Activated CD4-positive, alpha-beta T cell treated with anti-CD3 and anti-CD28 coated beads, Interleukin-2, Interleukin-6, amounts not matched to agents 100 ng/mL and 50 ng/mL, durations not matched to agents 16 hours and 8 hours (primary cell): ENCODE results near the gene GATD1.
A peak's percentile ranks its signal among the peaks of the same experiment; 100 is the strongest.
"Not testable (repeated sequence)": the region's sequence is repeated elsewhere in the genome, so short reads cannot be mapped to it uniquely, and the experiment has no call there.

Source experiments
- DNase-seq: peaks from one replicate; pipeline ENCODE4 v3.0.0-alpha.2; 2020

Gene GATD1

DNA sequence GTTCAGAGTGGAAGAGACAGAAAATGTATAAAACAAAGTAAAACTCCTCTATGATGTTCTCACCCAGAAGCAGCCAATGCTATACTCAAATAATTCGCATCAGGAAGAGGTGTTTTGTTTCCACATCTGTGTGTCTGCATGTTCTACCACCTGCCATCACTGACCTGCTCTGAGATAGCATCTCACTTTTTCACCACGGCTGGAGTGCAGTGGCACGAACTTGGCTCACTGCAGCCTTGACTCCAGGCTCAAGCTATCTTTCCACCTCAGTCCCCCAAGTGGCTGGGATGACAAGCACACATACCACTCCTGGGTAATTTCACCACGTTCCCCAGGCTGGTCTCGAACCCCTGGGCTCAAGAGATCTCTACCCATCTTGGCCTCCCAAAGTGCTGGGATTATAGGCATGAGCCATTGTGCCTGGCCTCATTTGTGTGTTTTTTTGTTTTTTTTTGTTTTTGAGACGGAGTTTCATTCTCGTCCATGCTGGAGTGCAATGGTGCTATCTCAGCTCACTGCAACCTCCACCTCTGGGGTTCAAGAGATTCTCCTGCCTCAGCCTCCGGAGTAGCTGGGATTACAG lies 15.7 kb downstream of the GATD1 start:
- no peak for DNase-seq

DNA sequence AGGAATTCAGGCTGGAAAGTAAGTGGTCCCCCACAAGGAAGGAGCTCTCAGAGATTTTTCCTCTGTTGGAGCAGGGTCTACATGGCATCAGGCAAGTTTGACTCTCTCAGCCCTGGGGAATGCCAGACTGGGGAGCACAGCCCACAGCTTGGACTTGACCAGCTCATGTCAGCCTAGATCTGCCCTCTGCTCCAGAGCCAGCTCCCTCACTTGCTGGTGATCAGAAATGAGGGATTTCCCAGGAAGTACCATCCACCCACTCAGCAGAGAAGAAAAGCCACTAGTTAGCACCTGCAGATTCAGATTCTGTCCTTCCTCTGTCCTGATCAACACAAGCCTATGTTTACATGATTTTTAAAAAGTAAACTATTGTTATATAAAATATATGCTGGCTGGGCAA lies 17.1 kb downstream of the GATD1 start:
- DNase-seq, result no peak

DNA sequence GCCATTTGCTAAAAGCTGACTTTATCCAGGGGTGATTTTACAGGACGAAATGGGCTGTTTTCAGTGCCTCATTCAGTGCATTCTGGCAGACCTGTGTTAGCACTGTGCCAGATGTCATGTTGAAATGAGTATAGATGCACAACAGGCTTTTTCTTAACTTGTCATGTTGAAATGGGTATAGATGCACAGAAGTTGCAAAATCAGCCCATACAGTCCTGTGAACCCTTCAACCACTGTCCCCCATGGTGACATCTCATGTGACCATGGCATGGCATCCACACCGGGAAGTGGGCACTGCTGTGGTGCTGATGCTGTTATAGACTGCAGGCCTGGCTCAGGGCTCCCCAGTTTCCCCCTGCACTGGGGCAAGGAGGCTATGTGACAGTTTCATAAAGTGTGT lies 27.6 kb downstream of the GATD1 start:
- DNase-seq, result no peak

DNA sequence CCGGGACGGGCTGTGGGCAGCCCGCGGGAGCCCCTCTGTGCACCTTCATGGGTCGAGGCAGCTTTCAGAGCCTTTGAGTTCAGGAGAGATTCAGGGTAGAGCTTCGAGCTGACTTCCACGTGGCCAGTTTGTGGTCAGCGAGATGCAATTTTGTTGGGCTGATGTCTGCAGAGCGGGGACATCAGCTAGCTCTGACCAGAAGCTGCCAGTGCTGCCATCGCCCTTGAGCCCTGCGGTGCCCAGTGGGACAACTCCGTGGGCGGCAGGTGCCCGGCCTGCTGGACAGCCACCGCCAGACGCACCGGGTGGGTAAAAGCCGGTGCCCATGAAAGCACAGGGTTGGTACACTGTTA lies 29.3 kb downstream of the GATD1 start:
- DNase-seq, result no peak

DNA sequence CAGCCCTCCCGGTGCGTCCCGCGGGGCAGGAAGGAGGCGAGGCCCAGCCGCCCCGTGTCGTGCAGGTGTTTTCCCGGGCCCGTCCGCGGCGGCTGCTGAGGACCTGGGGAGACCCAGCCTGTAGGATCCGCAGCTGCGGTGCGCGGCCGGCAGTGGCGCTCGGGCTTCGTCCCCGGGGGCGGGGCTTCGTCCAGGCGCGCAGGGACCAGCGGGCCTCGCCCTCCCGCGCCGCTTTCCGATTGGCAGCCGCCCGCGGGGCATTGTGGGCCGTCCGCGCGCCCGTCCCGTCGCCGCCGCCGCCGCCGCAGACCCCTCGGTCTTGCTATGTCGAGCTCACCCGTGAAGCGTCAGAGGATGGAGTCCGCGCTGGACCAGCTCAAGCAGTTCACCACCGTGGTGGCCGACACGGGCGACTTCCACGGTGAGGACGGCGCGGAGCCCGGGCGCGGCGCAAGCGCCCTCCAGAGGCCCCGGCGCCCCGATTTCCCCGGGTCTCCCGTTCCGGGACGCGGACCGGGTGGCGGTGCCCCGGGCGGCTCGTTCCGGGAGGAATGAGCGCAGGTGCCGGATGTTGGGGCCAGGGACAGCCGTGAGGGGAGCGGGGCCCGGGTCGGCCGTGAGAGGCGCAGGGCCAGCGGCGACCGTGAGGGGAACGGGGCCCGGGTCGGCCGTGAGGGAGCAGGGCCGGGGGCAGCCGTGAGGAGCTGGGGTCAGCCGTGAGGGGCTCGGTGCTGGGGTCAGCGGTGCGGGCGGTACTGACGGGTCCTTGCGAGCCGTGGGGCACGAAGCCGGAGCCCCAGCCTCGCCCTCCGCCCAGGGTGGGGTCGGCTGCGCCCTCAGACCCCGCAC lies 29.9 kb downstream of the GATD1 start, which contains the start of gene TALDO1:
TALDO1 (plus strand) TSS at position 307 of the 849 bp plus-strand sequence; CDS start at position 325, 18 bp downstream.
- DNase-seq, result peak; percentile 95

DNA sequence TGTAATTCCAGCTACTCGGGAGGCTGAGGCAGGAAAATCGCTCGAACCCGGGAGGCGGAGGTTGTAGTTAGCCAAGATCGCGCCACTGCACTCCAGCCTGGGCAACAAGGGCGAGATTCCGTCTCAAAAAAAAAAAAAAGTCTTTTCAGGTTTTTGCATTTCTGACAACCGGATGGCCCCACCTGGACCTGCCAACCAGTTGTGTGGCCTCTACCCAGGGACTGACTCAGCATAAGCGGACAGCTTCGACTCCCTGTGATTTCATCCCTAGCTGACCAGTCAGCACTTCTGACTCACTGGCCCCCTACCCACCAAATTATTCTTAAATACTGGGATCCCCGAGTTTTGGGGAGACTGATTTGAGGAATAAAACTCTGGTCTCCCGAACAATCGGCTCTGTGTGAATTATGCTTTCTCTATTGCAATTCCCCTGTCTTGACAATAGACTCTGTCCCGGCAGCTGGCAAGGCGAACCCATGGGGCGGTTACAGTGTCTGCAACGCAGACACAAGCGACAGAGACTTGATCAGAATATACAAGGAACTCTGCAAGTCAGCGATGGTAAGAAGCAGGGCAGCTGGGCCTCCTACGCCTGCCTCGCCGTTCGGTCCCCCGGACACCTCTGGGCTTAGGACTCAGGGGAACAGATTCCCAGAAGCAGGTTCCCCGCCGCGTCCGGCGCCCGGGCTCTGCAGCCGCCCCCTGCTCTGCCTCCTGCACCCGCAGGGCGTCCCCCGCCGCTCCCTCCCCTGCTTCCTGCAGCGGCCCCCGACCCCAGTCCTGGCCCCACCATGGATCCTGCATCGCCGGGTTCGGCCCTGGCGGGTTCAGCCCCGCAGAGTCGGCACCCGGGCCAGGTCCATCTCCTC lies 30.8 kb downstream of the GATD1 start:
- DNase-seq, result peak; percentile 48

DNA sequence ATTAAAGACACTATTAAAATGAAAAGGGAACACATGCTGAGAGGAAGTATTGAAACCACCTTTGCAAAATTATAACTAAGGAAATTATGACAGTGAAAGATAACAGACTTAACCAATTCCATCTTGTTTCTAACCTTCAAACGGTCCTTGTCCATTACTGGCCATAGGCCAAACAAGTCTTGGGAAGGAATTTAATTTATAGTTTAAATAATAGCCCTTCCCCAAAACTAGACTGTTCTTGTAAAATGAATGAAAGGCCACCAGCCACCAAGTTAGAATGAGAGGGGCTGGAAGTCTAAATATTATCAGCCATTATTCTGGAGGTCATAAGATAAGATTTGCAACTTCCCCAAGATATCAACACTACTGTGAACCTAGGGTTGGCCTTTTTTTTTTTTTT lies 31.9 kb downstream of the GATD1 start:
- no peak for DNase-seq

DNA sequence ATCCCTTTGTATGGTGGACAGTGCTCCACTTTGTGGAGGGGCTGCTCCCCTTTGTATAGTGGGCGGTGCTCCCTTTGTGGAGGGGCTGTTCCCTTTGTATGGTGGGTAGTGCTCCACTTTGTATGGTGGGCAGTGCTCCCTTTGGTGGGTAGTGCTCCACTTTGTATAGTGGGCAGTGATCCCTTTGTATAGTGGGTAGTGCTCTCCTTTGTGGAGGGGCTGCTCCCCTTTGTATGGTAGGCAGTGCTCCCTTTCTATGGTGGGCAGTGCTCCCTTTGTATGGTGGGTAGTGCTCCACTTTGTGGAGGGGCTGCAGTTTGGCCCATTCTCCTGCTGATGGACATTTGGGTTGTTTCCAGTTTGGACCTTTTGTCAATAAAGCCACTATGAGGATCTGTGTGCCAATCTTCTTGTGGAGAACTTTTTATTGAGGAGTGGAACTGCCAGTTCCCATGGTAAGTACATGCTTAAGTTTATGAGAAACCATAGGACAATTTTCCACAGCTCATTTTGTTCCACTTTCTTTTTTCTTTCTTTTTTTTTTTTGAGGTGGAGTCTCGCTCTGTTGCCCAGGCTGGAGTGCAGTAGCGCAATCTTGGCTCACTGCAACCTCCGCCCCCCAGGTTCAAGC lies 34.6 kb downstream of the GATD1 start:
- DNase-seq, result no peak

DNA sequence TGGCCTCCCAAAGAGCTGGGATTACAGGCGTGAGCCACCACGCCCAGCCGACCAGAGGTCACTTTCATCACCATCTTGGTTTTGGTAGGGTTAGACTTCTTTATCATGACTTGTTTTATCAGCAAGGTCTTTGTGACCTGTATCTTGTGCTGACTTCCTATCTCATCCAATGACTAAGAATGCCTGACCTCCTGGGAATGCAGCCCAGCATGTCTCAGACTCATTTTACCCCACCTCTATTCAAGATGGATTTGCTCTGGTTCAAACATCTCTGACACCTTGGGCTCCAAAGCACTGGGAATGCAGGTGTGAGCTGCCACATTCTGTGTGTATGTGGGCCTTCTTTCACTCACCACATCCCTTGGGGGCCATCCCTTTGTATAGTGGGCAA lies 35.1 kb downstream of the GATD1 start:
- no peak for DNase-seq

DNA sequence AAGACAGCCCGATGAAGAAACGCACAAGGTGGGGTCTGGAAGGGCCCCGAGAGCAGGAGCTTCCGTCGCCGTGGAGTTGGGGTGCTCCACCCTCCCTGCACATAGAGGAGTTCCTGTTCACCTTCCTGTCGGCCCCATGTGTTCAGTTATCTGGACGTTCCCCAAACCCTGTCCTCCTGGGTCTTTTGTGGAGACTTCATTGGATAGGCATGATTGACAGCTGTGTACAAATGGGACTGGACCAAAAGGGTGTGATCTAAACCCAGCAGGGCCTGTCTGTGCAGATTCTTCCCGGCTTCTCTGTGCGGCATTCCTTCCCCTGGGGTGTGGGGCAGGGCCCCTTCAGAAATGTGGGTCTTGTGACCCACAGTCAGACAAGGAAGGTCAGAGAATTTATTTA lies 39.4 kb downstream of the GATD1 start:
- not testable (repeated sequence) for DNase-seq

DNA sequence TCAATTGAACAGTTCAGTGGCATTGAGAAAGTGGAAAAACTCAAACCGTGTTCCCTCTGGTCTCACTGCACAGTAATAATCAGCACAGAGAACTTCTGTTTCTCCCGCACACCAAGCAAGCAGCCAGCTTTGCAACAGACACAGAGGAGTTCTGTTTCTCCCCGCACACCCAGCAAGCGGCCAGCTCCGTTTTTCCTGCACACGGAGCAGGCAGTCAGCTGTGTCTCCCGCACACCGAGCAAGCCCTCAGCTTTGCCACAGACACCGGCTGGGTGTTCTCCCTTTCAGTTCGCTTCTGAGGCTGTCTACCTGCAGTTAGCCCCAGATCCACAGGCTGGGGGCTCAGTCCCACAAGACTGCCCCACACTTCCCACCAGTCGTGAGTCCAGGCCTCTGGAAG lies 39.9 kb downstream of the GATD1 start:
- DNase-seq, result no peak

DNA sequence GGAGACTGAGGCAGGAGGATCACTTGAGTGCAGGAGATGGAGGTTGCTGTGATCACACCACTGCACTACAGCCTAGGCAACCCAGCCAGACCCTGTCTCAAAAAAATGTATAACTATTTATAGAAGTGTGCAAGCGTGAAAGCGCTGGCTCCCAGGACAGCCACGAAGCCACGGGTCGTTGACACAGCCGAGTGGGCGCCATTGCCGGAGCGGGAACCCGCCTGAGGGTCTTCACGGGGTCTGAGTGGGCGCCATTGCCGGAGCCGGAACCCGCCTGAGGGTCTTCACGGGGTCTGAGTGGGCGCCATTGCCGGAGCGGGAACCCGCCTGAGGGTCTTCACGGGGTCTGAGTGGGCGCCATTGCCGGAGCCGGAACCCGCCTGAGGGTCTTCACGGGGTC lies 42.7 kb downstream of the GATD1 start:
- not testable (repeated sequence) for DNase-seq

DNA sequence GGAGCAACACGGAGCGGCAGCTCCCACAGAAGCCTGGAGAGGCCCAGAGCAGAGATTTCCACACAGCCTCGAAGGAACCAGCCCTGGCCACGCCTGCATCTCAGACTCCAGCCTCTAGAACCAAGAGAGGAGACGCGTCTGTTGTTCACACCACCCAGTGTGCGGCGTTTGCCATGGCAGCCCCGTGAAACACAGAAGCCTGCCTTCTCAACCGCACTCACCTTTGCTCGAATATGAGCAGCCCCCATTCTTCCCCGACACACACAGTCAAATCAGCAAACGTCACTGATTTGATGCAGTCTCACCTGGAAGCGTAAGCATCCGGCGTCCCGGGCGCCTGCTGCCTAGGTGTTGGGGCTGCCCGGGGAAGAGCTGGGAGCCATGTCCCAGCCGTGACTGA lies 44.2 kb downstream of the GATD1 start:
- no peak for DNase-seq

DNA sequence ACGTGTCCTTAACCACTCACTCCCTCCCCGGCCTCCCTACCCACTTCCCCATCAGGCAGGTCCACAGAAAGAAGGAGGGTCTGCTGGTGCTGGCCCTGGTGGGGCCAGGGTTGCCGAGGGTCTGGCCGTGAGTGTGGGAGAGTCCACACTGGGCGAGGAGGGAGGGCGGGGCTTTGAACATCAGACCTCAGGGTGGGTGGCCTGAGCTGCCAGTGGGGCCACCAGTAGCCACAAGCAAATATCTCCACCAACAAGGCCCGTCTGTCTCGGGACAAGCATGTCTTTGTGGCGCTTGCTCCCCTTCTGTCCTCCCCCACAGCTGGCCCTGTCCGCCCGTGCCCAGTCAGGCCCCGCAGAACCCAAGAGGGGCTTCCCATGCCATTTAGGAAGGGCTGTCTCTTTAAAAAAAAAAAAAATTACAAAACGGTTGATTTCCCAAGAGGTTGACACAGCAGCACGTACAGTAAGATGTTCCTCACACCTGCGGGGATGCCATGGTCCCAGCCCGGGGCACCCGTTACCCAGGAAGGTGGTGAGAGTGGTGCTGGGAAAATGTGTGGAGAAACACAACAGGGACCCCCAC lies 47.7 kb downstream of the GATD1 start:
- DNase-seq, result no peak

DNA sequence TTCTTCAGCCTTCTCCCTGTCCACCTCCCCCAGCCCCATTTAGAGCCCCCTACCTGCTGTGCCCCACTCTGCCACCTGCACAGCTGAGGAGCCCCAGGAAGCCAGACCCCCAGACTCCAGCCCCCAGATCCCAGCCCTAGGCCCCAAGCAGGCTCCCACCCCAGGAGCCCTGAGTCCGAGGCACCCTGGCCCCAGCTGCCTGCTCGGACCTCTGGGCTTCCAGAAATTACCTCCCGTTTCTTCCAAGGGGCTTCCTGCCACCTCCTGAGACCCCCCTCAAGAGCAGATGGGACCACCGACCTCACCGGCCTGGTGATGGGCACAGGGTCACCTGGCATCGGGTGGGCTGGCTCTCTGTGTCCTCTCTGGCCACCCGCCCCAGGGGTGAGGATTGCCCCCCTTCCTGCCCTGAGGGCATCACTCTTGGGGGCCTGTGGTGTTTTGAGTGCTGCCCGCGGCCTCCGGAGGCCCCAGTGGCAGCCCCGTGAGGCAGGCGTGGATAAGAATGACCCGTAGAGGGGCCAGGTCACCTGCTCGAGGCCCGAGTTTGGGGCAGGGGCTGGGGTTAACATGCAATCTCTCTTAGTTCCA lies 48.3 kb downstream of the GATD1 start:
- no peak for DNase-seq

DNA sequence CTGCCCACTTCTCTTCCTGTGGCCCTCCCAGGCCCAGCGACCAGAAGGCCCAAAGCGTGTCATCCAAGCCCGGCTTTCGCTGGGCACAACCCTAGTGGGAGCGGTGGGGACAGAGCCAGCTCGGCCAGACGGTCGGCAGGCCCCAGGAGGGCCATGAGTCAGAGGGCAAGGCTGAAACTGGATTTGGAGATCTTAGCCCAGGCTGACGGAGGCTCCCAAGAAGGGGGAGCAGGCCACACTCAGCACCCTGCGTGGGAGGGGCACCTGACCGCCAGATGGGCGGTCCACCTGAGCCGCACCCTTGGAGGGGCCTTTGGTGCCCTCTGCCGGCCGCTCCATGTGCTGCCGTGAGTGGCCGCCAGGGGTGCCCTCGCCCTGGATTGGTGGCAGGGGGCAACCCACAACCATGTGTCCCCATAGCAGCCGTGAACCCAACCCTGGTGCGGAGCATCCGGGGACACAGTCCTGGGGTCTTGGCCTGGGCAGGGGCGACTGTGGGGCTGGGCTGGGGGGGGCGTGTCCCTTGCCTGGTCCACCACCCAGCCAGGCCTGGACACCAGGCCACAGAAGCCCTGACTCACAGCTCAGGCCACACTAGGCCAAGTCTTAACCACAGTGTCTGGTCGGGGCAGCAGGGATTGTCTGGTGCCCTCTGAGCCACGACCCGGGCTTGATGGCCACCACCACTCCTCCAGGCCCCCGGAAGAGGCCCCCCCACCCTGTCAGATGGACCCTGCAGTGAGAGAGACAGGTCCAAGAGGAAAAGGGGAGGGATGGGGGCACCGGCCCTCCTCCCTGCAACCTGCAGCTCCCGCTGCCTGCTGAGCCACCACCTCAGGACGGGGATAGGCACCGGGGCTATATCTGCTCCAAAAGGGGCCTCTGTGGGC lies 49.2 kb downstream of the GATD1 start:
- DNase-seq, result peak; percentile 84

DNA sequence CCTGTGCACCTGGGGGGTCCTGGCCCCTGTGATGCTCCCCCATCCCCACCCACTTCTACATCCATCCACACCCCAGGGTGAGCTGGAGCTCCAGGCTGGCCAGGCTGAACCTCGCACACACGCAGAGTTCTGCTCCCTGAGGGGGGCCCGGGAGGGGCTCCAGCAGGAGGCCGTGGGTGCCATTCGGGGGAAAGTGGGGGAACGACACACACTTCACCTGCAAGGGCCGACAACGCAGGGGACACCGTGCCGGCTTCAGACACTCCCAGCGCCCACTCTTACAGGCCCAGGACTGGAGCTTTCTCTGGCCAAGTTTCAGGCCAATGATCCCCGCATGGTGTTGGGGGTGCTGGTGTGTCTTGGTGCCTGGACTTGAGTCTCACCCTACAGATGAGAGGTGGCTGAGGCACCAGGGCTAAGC lies 50.0 kb downstream of the GATD1 start:
- DNase-seq, result no peak

DNA sequence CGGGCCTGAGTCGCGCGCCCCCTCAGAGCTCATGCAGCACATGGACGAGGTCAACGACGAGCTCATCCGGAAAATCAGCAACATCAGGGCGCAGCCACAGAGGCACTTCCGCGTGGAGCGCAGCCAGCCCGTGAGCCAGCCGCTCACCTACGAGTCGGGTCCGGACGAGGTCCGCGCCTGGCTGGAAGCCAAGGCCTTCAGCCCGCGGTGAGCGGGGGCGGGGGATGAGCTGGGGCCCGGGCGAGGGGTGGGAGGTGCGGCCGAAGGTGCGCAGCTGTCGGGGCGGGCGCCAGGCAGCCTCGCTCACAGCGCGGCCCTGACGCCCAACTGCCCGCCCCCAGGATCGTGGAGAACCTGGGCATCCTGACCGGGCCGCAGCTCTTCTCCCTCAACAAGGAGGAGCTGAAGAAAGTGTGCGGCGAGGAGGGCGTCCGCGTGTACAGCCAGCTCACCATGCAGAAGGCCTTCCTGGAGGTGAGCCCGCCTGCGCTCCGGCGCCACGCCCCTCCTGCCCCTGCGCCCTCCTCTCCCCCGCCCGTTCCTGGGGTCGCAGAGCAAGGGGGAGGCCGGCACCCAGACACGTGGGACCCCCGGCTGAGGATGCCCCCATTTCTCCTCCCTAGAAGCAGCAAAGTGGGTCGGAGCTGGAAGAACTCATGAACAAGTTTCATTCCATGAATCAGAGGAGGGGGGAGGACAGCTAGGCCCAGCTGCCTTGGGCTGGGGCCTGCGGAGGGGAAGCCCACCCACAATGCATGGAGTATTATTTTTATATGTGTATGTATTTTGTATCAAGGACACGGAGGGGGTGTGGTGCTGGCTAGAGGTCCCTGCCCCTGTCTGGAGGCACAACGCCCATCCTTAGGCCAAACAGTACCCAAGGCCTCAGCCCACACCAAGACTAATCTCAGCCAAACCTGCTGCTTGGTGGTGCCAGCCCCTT lies 50.7 kb downstream of the GATD1 start:
- DNase-seq, result peak; percentile 51

DNA sequence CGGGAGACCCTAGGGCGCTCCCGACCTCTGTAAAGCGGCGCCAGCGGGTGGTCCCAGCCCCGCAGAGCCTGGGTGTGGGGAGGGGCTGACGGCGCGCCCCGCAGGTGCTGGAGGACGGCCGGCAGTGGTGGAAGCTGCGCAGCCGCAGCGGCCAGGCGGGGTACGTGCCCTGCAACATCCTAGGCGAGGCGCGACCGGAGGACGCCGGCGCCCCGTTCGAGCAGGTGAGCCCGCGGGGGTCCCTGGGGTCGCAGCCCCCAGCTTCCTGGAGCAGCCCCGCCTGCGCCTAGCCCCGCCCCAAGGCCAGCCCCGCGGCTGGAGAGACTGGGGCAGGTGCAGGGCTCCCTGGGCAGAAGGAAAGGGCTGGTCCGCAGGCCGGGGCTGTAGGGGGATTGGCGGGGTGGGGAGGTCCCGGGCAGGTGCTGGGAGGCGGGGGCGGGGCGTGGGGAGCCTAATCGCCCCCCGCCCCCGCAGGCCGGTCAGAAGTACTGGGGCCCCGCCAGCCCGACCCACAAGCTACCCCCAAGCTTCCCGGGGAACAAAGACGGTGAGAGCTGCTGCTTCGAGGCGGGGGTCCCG lies 51.6 kb downstream of the GATD1 start:
- no peak for DNase-seq
